Gastrocnemius medialis (tissue), 4 donors: Measurements from ENCODE around the gene YIF1B.

Experiments used
- POLR2A ChIP-seq, 2 donors: fragments of 450-650 bp; IDR thresholded peaks; one replicate each; pipeline ENCODE4 v1.6.1; 2017; ENCODE audit warnings: antibody characterized with exemption in 2 of 2, mild to moderate bottlenecking in 2 of 2, moderate library complexity in 2 of 2
- TF ChIP-seq, protein P1 (sequence below), 5 experiments: fragments of 450-650 bp in 3 of 5; fragments of 200-600 bp in 2 of 5; sonication (generic) in 2 of 5; IDR thresholded peaks in 4 of 5; conservative IDR thresholded peaks in 1 of 5; 1 replicate in 4 of 5; 2 replicates in 1 of 5; pipeline ENCODE4 v1.5.1; 2016 to 2019; ENCODE audit warnings: antibody characterized with exemption in 5 of 5, mild to moderate bottlenecking in 3 of 5, moderate library complexity in 3 of 5

- TF ChIP-seq POLR2A (IDR thresholded peaks at IDR 0.05) = no peak
- TF ChIP-seq, protein P1, sequence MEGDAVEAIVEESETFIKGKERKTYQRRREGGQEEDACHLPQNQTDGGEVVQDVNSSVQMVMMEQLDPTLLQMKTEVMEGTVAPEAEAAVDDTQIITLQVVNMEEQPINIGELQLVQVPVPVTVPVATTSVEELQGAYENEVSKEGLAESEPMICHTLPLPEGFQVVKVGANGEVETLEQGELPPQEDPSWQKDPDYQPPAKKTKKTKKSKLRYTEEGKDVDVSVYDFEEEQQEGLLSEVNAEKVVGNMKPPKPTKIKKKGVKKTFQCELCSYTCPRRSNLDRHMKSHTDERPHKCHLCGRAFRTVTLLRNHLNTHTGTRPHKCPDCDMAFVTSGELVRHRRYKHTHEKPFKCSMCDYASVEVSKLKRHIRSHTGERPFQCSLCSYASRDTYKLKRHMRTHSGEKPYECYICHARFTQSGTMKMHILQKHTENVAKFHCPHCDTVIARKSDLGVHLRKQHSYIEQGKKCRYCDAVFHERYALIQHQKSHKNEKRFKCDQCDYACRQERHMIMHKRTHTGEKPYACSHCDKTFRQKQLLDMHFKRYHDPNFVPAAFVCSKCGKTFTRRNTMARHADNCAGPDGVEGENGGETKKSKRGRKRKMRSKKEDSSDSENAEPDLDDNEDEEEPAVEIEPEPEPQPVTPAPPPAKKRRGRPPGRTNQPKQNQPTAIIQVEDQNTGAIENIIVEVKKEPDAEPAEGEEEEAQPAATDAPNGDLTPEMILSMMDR (IDR thresholded peaks at IDR 0.05 in 4 of 5, conservative IDR thresholded peaks at IDR 0.05 in 1 of 5) = no peak
These were observed 6.7 kb downstream of the YIF1B start for GRCh38 chr19:38308926-38309614.
